Upper lobe of right lung (tissue), 1 donor: ENCODE data around the gene MAP6. TPM values are rescaled to one million over a fixed set of nuclear protein-coding genes. Genes with fewer than 3 reads are reported as not detected.

Source experiments
- ATAC-seq: fragments of 200-7000 bp; cut with Tn5 transposase; one replicate; pipeline ENCODE4 v1.9.1; 2020; ENCODE audit warnings: mild to moderate bottlenecking, moderate library complexity
- DNase-seq: peaks from one replicate; pipeline ENCODE4 v3.0.0-alpha.2; 2020
- H3K27ac ChIP-seq: fragments of 200-600 bp; one replicate; pipeline ENCODE4 v1.8.0; 2022
- H3K27me3 ChIP-seq: fragments of 200-600 bp; one replicate; pipeline ENCODE4 v1.8.0; 2022; ENCODE audit warnings: mild to moderate bottlenecking
- H3K36me3 ChIP-seq: fragments of 200-600 bp; one replicate; pipeline ENCODE4 v1.8.0; 2022
- H3K4me1 ChIP-seq: fragments of 200-600 bp; one replicate; pipeline ENCODE4 v1.8.0; 2022
- H3K4me3 ChIP-seq: fragments of 200-600 bp; one replicate; pipeline ENCODE4 v1.8.0; 2022; ENCODE audit warnings: mild to moderate bottlenecking
- H3K9me3 ChIP-seq: fragments of 200-600 bp; one replicate; pipeline ENCODE4 v1.8.0; 2022
- intact Hi-C: fragments of 100-400 bp; cut with DNase I; formaldehyde crosslinking; loops from one replicate; pipeline ENCODE4 v1.11.0; 2022
- total RNA-seq: library from RNA; stranded (reverse); fragmentation: NEBNext Ultra II Directional; extraction: Animal tissue kit (Norgen Biotek cat#: 25700); gene quantifications from one replicate; pipeline ENCODE4 v1.2.1, GENCODE V29; 2021
- TF ChIP-seq, protein P1 (sequence below): fragments of 200-600 bp; IDR thresholded peaks from one replicate; pipeline ENCODE4 v1.8.0; 2022; ENCODE audit warnings: antibody characterized with exemption
- donor health status: DM: no; HTN: yes; CAD: no; lungs with severe emphysema.

Gene MAP6
- total RNA-seq, 1 donor from 2014 or later, result 5.8 TPM

DNA sequence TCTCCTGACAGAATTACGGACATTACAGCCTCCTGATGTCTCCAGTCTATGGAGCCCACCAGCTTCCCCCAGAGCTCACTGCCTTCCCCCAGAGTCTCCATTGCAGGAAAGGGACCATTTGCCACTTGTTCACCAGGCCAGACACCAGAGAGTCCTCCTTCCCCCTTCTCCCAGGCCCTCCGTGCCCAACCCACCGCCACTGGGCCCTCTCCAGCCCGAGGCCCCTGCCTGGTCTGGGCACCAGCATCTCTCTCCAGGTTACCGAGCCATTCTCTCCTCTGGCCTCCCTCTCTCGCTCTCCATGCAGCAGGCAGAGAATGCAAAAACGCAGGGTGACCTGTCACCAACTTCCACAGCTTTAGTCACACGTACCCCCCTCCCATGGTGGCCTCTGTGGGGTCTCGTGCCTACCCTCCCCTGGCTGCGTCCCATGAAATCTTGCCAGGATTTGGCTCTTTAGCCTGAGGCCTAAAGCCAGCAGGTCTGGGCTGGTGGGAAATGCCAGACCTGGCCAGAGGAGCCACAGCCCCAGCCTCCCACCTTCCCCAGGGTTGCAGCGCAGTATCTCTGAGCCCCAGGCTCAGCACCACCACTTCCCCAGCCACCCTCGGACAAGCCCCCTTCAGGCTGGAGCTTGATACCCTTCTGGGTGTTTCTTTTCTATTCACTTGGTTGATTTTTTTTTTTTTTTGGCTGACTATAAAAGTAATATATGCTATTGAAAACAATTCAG is 113.6 kb downstream of the MAP6 start:
- TF ChIP-seq, protein P1, sequence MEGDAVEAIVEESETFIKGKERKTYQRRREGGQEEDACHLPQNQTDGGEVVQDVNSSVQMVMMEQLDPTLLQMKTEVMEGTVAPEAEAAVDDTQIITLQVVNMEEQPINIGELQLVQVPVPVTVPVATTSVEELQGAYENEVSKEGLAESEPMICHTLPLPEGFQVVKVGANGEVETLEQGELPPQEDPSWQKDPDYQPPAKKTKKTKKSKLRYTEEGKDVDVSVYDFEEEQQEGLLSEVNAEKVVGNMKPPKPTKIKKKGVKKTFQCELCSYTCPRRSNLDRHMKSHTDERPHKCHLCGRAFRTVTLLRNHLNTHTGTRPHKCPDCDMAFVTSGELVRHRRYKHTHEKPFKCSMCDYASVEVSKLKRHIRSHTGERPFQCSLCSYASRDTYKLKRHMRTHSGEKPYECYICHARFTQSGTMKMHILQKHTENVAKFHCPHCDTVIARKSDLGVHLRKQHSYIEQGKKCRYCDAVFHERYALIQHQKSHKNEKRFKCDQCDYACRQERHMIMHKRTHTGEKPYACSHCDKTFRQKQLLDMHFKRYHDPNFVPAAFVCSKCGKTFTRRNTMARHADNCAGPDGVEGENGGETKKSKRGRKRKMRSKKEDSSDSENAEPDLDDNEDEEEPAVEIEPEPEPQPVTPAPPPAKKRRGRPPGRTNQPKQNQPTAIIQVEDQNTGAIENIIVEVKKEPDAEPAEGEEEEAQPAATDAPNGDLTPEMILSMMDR, result no peak
- Histone ChIP-seq H3K27ac (peak overlapping the region; percentile 81), H3K27me3 (no peaks in the 10 kb centered on the region), H3K36me3 (no peaks in the 10 kb centered on the region), H3K4me3 (no peak overlapping the region), H3K9me3 (no peaks in the 10 kb centered on the region), H3K4me1 (peaks cover 47% of the 10 kb centered on the region)
- DNase-seq (no peak), ATAC-seq (no peak)
- intact Hi-C loops, result no loop called here

DNA sequence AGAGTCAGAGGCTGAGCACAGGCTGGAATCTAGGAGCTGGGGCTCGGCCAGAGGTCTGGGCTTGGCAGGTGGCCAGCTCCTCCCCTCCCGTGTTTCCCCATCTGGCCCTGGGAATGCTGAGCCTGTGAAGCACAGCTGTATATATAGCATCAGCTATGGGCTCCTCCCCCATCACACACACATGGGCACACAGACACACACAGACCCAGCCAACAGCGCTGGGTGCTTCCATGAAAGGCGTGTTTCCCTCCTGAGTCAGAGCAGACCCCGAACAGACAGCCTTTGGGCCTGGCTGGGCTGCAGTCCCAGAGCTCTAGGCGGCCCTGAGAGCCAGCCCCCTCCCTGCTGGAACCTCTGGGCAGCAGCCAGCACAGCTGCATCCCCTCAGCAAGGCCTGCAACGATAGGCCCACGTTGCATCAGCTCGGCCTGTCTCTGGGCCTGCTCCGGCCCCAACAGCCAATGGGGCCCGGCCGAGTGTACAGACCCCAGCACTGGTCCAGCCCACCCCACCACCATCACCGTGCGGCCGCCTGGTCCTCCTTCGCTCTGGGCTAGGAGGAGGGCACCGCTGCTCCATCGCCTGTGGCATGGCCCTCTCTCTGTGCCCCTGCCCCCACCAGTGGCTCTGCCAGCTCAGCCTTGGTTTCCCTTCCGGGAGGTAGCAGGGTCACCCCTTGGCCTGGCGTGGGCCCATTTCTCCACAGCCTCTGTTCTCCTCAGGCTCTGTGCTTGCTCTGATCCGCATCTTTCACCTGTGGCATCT is 114.4 kb downstream of the MAP6 start:
- Histone ChIP-seq H3K4me1 (peaks cover 39% of the 10 kb centered on the region), H3K27ac (peak overlapping the region; percentile 81), H3K36me3 (no peaks in the 10 kb centered on the region), H3K4me3 (no peak overlapping the region), H3K9me3 (no peaks in the 10 kb centered on the region), H3K27me3 (no peaks in the 10 kb centered on the region)
- ATAC-seq (peak; percentile 65), DNase-seq (peak; percentile 85)
- TF ChIP-seq, protein P1, result no peak
- intact Hi-C loops, result no loop called here

DNA sequence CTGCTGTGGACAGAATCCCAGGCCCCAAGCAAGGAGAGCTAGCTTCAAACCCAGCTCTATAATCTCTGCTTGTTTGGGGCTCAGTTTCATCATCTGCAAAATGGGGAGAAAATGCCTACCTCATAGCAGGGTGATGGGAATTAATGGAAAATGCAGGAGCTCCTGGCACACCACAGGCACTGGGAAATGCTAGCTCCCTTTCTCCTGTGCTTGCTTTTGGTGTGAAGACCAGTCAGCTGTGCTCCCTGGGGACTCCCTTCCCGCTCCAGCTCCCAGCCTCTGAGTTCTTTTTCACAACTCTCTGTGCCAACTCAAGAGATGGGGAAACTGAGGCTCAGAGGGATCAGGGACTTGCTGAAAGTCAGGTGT is 115.0 kb downstream of the MAP6 start:
- H3K4me3 ChIP-seq, result no peak overlapping the region
- H3K4me1 ChIP-seq, result peaks cover 35% of the 10 kb centered on the region
- H3K27ac ChIP-seq, result peak overlapping the region; percentile 55
- intact Hi-C loops, result no loop called here
- DNase-seq (no peak), ATAC-seq (no peak)
- H3K9me3 ChIP-seq, result no peaks in the 10 kb centered on the region
- no peaks in the 10 kb centered on the region for H3K27me3 ChIP-seq
- no peaks in the 10 kb centered on the region for H3K36me3 ChIP-seq
- TF ChIP-seq, protein P1, result no peak

DNA sequence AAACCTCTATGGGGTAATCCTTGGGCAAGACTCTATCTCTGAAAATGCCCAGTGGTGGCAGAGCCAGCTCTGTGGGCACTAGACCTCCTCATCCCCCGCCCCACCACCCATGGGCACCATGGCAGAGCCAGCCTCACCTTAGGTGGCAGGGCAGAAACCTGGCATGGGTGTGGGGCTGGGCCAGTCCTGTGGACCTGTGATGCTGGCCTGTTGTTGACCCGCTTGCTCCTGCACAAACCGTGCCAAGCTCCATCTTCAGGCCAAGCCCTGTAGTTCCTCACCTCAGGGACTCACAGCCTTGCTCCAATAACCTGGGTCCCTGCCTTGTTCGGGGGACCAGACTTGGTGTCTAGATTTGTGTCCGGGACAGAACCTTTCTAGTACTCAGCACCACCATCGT is 115.7 kb downstream of the MAP6 start:
- Histone ChIP-seq H3K27ac (no peak overlapping the region), H3K36me3 (no peaks in the 10 kb centered on the region)
- intact Hi-C loops, result no loop called here

DNA sequence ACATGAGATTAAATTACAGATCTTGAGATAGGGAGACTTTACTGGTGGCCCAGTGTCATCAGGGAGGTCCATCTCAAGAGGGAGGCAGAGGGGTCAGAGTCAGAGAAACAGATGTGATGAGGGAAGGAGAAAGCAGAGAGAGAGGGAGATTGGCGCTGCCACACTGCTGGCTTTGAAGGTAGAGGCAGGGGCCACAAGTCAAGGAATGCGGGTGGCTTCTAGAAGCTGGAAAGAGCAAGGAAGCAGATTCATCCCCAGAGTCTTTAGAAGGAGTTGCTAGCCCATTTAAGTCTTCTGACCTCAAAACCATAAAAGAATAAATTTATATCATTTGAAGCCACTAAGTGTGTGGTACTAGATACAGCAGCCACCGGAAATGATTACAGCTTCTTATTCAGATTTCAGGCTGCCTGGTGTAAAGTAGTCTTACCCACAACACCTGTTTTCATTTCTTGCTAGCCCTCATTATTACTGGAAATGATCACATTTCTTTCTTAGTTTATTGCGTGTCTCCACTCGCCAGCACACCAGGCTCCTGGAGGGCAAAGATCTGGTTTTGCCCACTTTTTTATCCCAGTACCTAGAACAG is 119.4 kb downstream of the MAP6 start:
- TF ChIP-seq, protein P1, result no peak
- H3K27me3 ChIP-seq, result no peaks in the 10 kb centered on the region
- no peak for DNase-seq
- ATAC-seq, result no peak
- H3K36me3 ChIP-seq, result no peaks in the 10 kb centered on the region
- H3K9me3 ChIP-seq, result no peaks in the 10 kb centered on the region
- H3K4me1 ChIP-seq, result peaks cover 14% of the 10 kb centered on the region
- H3K4me3 ChIP-seq, result no peak overlapping the region
- H3K27ac ChIP-seq, result no peak overlapping the region
- intact Hi-C loops, result no loop called here

More for the DNA sequence above, 115.7 kb downstream of the MAP6 start:
- H3K4me1 ChIP-seq, result peaks cover 28% of the 10 kb centered on the region
- no peak for ATAC-seq
- no peaks in the 10 kb centered on the region for H3K9me3 ChIP-seq
- TF ChIP-seq, protein P1, result no peak
- no peak for DNase-seq
- no peak overlapping the region for H3K4me3 ChIP-seq
- H3K27me3 ChIP-seq, result no peaks in the 10 kb centered on the region
